Neutrophil (primary cell): ENCODE data around the gene RHCG.

Source experiments
- H3K27ac ChIP-seq: fragments of 200-600 bp; sonication (generic); 2 replicates; pipeline ENCODE4 v1.5.1; 2016; ENCODE audit warnings: mild to moderate bottlenecking, moderate library complexity
- H3K27me3 ChIP-seq: fragments of 200-600 bp; sonication (generic); 2 replicates; pipeline ENCODE4 v1.6.0; 2016; ENCODE audit warnings: mild to moderate bottlenecking
- H3K36me3 ChIP-seq: fragments of 200-600 bp; sonication (generic); 2 replicates; pipeline ENCODE4 v1.5.1; 2017
- H3K4me1 ChIP-seq, 2 experiments: fragments of 200-600 bp in 1 of 2; sonication (generic) in 1 of 2; 1 replicate in 1 of 2; 2 replicates in 1 of 2; pipeline versions ENCODE4 v1.5.1 to v1.6.1; 2013 to 2016; ENCODE audit warnings: low read depth in 1 of 2, low read length in 1 of 2, mild to moderate bottlenecking in 1 of 2, moderate library complexity in 1 of 2; ENCODE audit not compliant: control insufficient read depth in 1 of 2, insufficient read depth in 1 of 2
- H3K4me3 ChIP-seq, 2 experiments: fragments of 200-600 bp in 1 of 2; sonication (generic) in 1 of 2; 1 replicate in 1 of 2; 2 replicates in 1 of 2; pipeline ENCODE4 v1.5.1; 2013 to 2016; ENCODE audit warnings: low read depth in 1 of 2, low read length in 1 of 2, mild to moderate bottlenecking in 1 of 2, moderate library complexity in 1 of 2
- H3K9me3 ChIP-seq: fragments of 200-600 bp; sonication (generic); 2 replicates; pipeline ENCODE4 v1.5.1; 2016
- TF ChIP-seq, protein P1 (sequence below): fragments of 200-600 bp; sonication (generic); IDR thresholded peaks from 2 replicates; pipeline ENCODE4 v1.5.1; 2016; ENCODE audit warnings: antibody characterized with exemption

RHCG gene

DNA sequence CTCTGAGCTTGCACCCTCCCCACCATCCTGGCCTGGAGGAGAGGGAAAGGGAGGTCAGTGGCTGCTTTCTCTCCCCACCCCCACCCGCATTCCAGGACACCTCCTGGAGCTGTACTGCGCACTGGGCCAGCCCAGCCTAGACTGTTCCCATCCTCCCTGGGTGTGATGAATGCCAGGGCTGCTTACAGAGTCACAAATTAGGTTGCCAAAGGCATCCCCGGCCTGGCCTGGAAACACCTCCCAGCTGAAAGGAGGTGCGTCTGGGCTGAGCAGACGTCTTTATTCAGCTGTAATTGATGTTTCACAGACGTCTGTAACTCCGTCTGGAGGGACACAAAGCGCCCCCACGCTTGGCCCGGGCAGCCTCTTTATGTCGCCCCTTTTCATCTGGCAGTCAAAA, 47.6 kb downstream of the RHCG start:
- H3K36me3 ChIP-seq: no peaks in the 10 kb centered on the region
- peaks cover 96% of the 10 kb centered on the region for H3K27me3 ChIP-seq
- no peak overlapping the region for H3K4me3 ChIP-seq
- H3K9me3 ChIP-seq: no peaks in the 10 kb centered on the region
- H3K27ac ChIP-seq: no peak overlapping the region
- TF ChIP-seq, protein P1, sequence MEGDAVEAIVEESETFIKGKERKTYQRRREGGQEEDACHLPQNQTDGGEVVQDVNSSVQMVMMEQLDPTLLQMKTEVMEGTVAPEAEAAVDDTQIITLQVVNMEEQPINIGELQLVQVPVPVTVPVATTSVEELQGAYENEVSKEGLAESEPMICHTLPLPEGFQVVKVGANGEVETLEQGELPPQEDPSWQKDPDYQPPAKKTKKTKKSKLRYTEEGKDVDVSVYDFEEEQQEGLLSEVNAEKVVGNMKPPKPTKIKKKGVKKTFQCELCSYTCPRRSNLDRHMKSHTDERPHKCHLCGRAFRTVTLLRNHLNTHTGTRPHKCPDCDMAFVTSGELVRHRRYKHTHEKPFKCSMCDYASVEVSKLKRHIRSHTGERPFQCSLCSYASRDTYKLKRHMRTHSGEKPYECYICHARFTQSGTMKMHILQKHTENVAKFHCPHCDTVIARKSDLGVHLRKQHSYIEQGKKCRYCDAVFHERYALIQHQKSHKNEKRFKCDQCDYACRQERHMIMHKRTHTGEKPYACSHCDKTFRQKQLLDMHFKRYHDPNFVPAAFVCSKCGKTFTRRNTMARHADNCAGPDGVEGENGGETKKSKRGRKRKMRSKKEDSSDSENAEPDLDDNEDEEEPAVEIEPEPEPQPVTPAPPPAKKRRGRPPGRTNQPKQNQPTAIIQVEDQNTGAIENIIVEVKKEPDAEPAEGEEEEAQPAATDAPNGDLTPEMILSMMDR: no peak
- no peaks in the 10 kb centered on the region for H3K4me1 ChIP-seq

DNA sequence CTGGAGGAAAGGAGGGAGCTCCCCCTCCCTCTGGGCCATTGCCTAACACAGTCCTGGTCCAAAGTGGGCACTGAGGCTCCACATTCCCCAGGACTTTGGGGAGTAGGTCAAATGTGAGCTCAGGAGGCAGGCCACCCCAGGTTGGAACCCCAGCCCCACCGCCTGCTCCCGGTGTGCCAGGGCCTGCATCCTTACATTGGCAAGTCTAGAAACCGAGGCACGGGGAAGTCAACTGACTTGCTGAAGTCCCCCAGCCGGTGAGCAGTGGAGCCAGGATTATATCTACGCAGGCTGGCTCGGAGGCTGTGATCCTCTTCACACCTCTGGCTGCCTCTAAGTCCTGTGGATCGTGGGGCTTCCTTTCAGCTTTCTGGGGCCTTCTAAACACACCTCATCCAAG, 48.7 kb downstream of the RHCG start:
- Histone ChIP-seq H3K4me1 (no peaks in the 10 kb centered on the region), H3K36me3 (no peaks in the 10 kb centered on the region), H3K27me3 (peaks cover 95% of the 10 kb centered on the region), H3K9me3 (no peaks in the 10 kb centered on the region), H3K27ac (no peak overlapping the region), H3K4me3 (no peak overlapping the region)
- TF ChIP-seq, protein P1: no peak

DNA sequence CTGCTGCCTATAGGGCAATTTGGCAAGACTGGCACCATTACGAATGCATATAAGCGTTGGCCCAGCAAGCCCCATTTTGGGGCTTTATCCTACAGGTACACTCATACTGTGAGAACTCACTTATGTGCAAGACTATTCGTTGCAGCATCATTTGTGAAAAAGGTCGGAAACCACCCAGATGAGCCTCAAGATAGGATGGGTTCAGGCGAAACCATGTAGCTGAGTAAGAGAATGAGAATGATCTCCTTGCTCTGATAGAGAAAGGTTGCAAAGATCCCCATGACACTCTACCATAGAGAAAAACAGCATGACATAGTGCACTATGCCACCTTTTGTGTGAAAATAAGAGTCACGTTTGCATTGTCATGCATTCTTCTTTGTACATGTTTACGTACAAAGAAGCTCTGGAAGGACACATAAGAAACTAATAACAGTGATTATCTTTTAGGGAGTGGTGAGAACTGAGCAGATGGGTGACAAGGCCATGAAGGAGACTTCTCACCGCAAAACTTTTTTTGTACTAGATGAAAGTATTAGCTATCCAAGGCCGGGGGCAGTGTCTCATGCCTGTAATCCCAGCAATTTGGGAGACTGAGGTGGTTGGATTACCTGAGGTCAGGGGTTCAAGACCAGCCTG, 50.0 kb downstream of the RHCG start:
- H3K36me3 ChIP-seq: no peaks in the 10 kb centered on the region
- TF ChIP-seq, protein P1: no peak
- peaks cover 83% of the 10 kb centered on the region for H3K27me3 ChIP-seq

DNA sequence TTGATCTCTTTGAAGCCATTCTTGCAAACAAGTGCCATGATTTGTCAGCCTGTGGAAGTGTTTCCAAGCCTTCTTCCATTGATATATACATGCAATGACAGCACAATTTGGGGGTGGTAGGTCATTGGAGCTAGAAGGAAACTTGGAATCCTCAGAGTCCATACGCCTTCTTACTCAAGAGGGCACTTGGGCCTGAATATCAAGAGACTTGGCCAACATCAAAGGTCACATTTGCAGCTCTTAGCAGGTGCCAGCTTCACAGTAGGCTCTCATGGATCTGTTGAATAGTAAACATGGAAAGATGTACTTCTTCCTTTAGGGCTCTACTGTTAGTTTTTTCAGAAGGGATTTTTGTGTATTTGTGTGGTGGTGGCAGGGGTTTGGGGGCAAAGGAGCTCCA, 50.9 kb downstream of the RHCG start:
- Histone ChIP-seq H3K9me3 (no peaks in the 10 kb centered on the region), H3K36me3 (no peaks in the 10 kb centered on the region), H3K4me3 (no peak overlapping the region), H3K4me1 (peaks cover 0 to 9% of the 10 kb centered on the region in 2 experiments), H3K27ac (no peak overlapping the region), H3K27me3 (peaks cover 78% of the 10 kb centered on the region)
- TF ChIP-seq, protein P1: no peak

More for the DNA sequence above, 50.0 kb downstream of the RHCG start:
- Histone ChIP-seq H3K9me3 (no peaks in the 10 kb centered on the region), H3K4me1 (peaks cover 0 to 8% of the 10 kb centered on the region in 2 experiments), H3K4me3 (no peak overlapping the region), H3K27ac (no peak overlapping the region)

DNA sequence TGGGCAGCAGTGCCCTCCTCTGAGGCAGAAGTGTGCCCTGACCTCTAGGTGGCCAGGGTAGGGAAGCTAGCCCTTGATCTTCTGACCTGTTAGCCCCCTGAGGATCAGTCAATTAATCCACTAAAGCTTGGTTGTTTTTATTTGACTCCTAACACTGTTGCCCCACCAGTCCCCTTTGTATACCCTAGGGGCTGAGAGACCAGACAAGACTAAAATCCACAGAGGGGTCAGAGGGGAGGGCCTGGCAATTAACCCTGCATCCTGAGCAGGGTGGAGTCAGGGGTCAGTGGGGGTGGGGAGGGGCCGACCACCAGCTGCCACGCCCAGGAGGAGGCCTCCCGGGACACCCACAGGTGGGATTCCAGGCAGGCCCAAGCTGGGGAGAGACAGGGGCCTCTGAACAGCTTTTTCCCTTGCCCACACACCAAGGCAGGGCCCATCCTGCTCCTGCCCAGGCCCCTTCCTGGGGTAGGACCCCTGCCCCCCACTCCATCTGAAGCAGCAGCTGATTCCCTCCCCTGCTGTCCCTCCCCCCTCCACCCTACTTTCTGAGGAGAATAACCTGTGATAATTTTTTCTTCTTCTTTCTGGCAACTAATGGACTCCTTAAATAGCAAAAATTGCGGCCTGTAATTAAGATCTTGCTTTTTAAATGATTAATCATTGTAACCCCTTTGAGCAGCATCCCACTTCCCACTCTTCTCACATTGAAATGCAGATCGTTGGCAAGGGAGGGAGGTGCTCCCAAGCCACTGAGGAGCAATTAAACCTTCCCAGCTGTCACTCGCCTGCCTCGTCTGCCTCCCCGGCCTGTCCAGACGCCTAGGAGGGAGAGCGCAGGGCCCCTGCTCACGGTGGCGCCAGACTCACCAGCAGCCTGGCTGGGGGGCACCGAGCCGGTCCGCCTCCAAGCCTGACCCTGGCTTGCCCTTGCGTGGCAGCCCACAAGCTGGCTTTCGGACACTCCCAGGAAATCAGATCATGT, 51.9 kb downstream of the RHCG start:
- H3K4me3 ChIP-seq: no peak overlapping the region
- no peak overlapping the region for H3K27ac ChIP-seq
- H3K4me1 ChIP-seq: peaks cover 0 to 9% of the 10 kb centered on the region in 2 experiments
- H3K36me3 ChIP-seq: no peaks in the 10 kb centered on the region
- peaks cover 78% of the 10 kb centered on the region for H3K27me3 ChIP-seq
- TF ChIP-seq, protein P1: no peak
- H3K9me3 ChIP-seq: no peaks in the 10 kb centered on the region
